Middle frontal gyrus (tissue), 1 donor: ENCODE measurements around the gene CDH12.
"Not testable (repeated sequence)": the region's sequence is repeated elsewhere in the genome, so short reads cannot be mapped to it uniquely, and the experiment has no call there.

ENCODE experiments used
- DNase-seq: peaks from one replicate; pipeline ENCODE4 v3.0.0-alpha.2; 2015; ENCODE audit warnings: low spot score; ENCODE audit errors: extremely low spot score

The CDH12 gene

GRCh38 chr5:22577006-22577405, 276.1 kb downstream of the CDH12 start:
- no peak for DNase-seq

GRCh38 chr5:22572941-22573340, 280.2 kb downstream of the CDH12 start:
- DNase-seq, result no peak

GRCh38 chr5:22567983-22568382, 285.2 kb downstream of the CDH12 start:
- DNase-seq, result no peak

- DNase-seq, result no peak
Measured at GRCh38 chr5:22560147-22560546, 293.0 kb downstream of the CDH12 start.

GRCh38 chr5:22557251-22557650, 295.9 kb downstream of the CDH12 start:
- no peak for DNase-seq

GRCh38 chr5:22554475-22554874, 298.7 kb downstream of the CDH12 start:
- DNase-seq, result no peak

- DNase-seq, result no peak
Measured at GRCh38 chr5:22549876-22550671, 303.1 kb downstream of the CDH12 start.

- DNase-seq, result no peak
Measured at GRCh38 chr5:22542340-22542739, 310.8 kb downstream of the CDH12 start.

GRCh38 chr5:22541037-22541436, 312.1 kb downstream of the CDH12 start:
- no peak for DNase-seq

- DNase-seq, result no peak
Measured at GRCh38 chr5:22539762-22540161, 313.4 kb downstream of the CDH12 start.

- DNase-seq, result no peak
Measured at GRCh38 chr5:22531986-22532385, 321.2 kb downstream of the CDH12 start.

GRCh38 chr5:22521521-22521920, 331.6 kb downstream of the CDH12 start:
- DNase-seq, result no peak

GRCh38 chr5:22516497-22516896, 336.6 kb downstream of the CDH12 start:
- not testable (repeated sequence) for DNase-seq

- no peak for DNase-seq
Measured at GRCh38 chr5:22514231-22514630, 338.9 kb downstream of the CDH12 start.

GRCh38 chr5:22505891-22506290, 347.3 kb downstream of the CDH12 start:
- DNase-seq, result no peak

GRCh38 chr5:22504411-22504810, 348.7 kb downstream of the CDH12 start:
- DNase-seq, result no peak

GRCh38 chr5:22500556-22500955, 352.6 kb downstream of the CDH12 start:
- no peak for DNase-seq

GRCh38 chr5:22496666-22497065, 356.5 kb downstream of the CDH12 start:
- no peak for DNase-seq

GRCh38 chr5:22495016-22495720, 358.0 kb downstream of the CDH12 start:
- DNase-seq, result no peak

- no peak for DNase-seq
Measured at GRCh38 chr5:22488427-22488826, 364.7 kb downstream of the CDH12 start.

- no peak for DNase-seq
Measured at GRCh38 chr5:22480305-22480704, 372.8 kb downstream of the CDH12 start.

- no peak for DNase-seq
Measured at GRCh38 chr5:22473886-22474285, 379.3 kb downstream of the CDH12 start.

- no peak for DNase-seq
Measured at GRCh38 chr5:22471154-22471553, 382.0 kb downstream of the CDH12 start.
